GM12878 (cell line): ENCODE results near the gene CORO2B. TPM values are rescaled to one million over a fixed set of nuclear protein-coding genes. Genes with fewer than 3 reads are reported as not detected.
A peak's percentile ranks its signal among the peaks of the same experiment; 100 is the strongest.

Source experiments
- ATAC-seq: fragments of 200-7000 bp; cut with Tn5 transposase; 3 replicates; pipeline ENCODE4 v1.9.1; 2020; ENCODE audit warnings: mild to moderate bottlenecking, moderate library complexity
- BruUV-seq: library from RNA; stranded (reverse); fragments of 400-500 nt; replicated peaks from 2 replicates; lab custom pipeline; 2021; lab: Mats Ljungman, UMichigan
- CTCF ChIA-PET: fragments of 300-600 bp; sonication (Branson Sonifier 250); formaldehyde crosslinking; extraction: SDS; loops from one replicate; lab custom pipeline; 2021; ENCODE audit warnings: inconsistent platforms; lab: Yijun Ruan, JAX
- POLR2A ChIA-PET: fragments of 350-600 bp; formaldehyde crosslinking; extraction: SDS; loops from one replicate; lab custom pipeline; 2021; ENCODE audit warnings: inconsistent platforms; lab: Charles Lee
- RAD21 ChIA-PET: fragments of 300-600 bp; sonication (Branson Sonifier 250); formaldehyde crosslinking; loops from one replicate; lab custom pipeline; 2023; ENCODE audit warnings: antibody characterized with exemption; ENCODE audit not compliant: unreplicated experiment; lab: Charles Lee
- SMC1A ChIA-PET: fragments of 300-600 bp; sonication (Branson Sonifier 250); formaldehyde crosslinking; loops from one replicate; lab custom pipeline; 2023; ENCODE audit not compliant: unreplicated experiment, uncharacterized antibody; lab: Charles Lee
- DNase-seq: peaks from one replicate; pipeline ENCODE4 v3.0.0-alpha.2; 2011; ENCODE audit warnings: low read depth, low spot score
- FAIRE-seq: peaks from 3 replicates; lab custom pipeline; 2011; peaks lifted over from hg19 to GRCh38; lab: Jason Lieb, UNC
- H2AFZ ChIP-seq: 2 replicates; pipeline ENCODE4 v1.6.0; 2011; ENCODE audit warnings: low read depth, low read length, control low read depth; ENCODE audit not compliant: control insufficient read depth
- H3K27ac ChIP-seq: 2 replicates; pipeline ENCODE4 v1.5.1; 2011; ENCODE audit warnings: control low read depth; ENCODE audit not compliant: control insufficient read depth, insufficient read depth
- H3K27me3 ChIP-seq, 2 experiments: replicated peaks in 1 of 2; 2 replicates each; pipeline versions ENCODE4 v1.6.0 to v1.6.1; 2011; ENCODE audit warnings: low read length in 1 of 2; ENCODE audit not compliant: control insufficient read depth in 2 of 2, insufficient read depth in 2 of 2
- H3K36me3 ChIP-seq, 2 experiments: 2 replicates each; pipeline ENCODE4 v1.5.1; 2011; ENCODE audit warnings: low read length in 1 of 2; ENCODE audit not compliant: control insufficient read depth in 2 of 2, insufficient read depth in 2 of 2
- H3K4me1 ChIP-seq: 2 replicates; pipeline ENCODE4 v1.6.1; 2011; ENCODE audit warnings: mild to moderate bottlenecking, low read length, moderate library complexity, mixed read lengths; ENCODE audit not compliant: control insufficient read depth, insufficient read depth
- H3K4me2 ChIP-seq: 2 replicates; pipeline ENCODE4 v1.6.0; 2011; ENCODE audit warnings: control low read depth; ENCODE audit not compliant: control insufficient read depth, insufficient read depth
- H3K4me3 ChIP-seq: fragments of 200-600 bp; sonication (generic); 2 replicates; pipeline ENCODE4 v1.5.1; 2016
- H3K79me2 ChIP-seq: 2 replicates; pipeline ENCODE4 v1.6.0; 2011; ENCODE audit warnings: low read length; ENCODE audit not compliant: control insufficient read depth, insufficient read depth
- H3K9ac ChIP-seq: 2 replicates; pipeline ENCODE4 v1.8.0; 2011; ENCODE audit warnings: low read length, control low read depth, mixed read lengths; ENCODE audit not compliant: control insufficient read depth, insufficient read depth
- H3K9me3 ChIP-seq: replicated peaks from 3 replicates; pipeline ENCODE4 v1.5.1; 2011; ENCODE audit warnings: mild to moderate bottlenecking, low read length; ENCODE audit not compliant: control insufficient read depth, insufficient read depth
- H4K20me1 ChIP-seq: 2 replicates; pipeline ENCODE4 v1.6.0; 2011; ENCODE audit not compliant: control insufficient read depth, insufficient read depth
- BRCA1 ChIP-seq: IDR thresholded peaks from 2 replicates; pipeline ENCODE4 v1.6.1; 2011; ENCODE audit warnings: low read depth, low read length, improper control_type of control experiment
- FOS ChIP-seq: IDR thresholded peaks from 3 replicates; pipeline ENCODE4 v1.6.1; 2011; ENCODE audit warnings: borderline replicate concordance; ENCODE audit not compliant: insufficient read length; ENCODE audit errors: extremely low read depth
- NFXL1 ChIP-seq: fragments of 450-650 bp; IDR thresholded peaks from 2 replicates; pipeline ENCODE4 v1.6.1; 2017; ENCODE audit warnings: antibody characterized with exemption, mild to moderate bottlenecking, borderline replicate concordance
- NFYA ChIP-seq: IDR thresholded peaks from 2 replicates; pipeline ENCODE4 v1.6.1; 2011; ENCODE audit warnings: low read depth, mild to moderate bottlenecking, low read length, improper control_type of control experiment, borderline replicate concordance
- NR2C2 ChIP-seq: IDR thresholded peaks from 2 replicates; pipeline ENCODE4 v1.6.1; 2011; ENCODE audit warnings: borderline replicate concordance, low read depth; ENCODE audit not compliant: control insufficient read depth, insufficient read length
- RELB ChIP-seq: fragments of 450-650 bp; IDR thresholded peaks from 2 replicates; pipeline ENCODE4 v1.6.1; 2017; ENCODE audit warnings: low read depth, mild to moderate bottlenecking, moderate library complexity
- SMARCA5 ChIP-seq: fragments of 450-650 bp; IDR thresholded peaks from 2 replicates; pipeline ENCODE4 v1.6.1; 2017; ENCODE audit warnings: mild to moderate bottlenecking
- SUZ12 ChIP-seq: fragments of 200-600 bp; sonication (generic); IDR thresholded peaks from one replicate; pipeline ENCODE4 v1.6.1; 2018; ENCODE audit warnings: antibody characterized with exemption, mild to moderate bottlenecking; ENCODE audit not compliant: unreplicated experiment
- YY1 ChIP-seq: IDR thresholded peaks from 2 replicates; pipeline ENCODE4 v1.6.1; 2011; ENCODE audit warnings: low read depth, mild to moderate bottlenecking, low read length
- ZBED1 ChIP-seq: IDR thresholded peaks from 2 replicates; pipeline ENCODE4 v1.6.1; 2016; ENCODE audit warnings: borderline replicate concordance
- ZNF384 ChIP-seq: IDR thresholded peaks from 2 replicates; pipeline ENCODE4 v1.6.1; 2012; ENCODE audit warnings: low read depth, mild to moderate bottlenecking, low read length, improper control_type of control experiment, borderline replicate concordance
- WGBS: methylation state at CpG from one replicate; pipeline ENCODE4 v1.1.6; 2016; ENCODE audit warnings: low lambda C conversion rate; ENCODE audit not compliant: insufficient replicate concordance, insufficient coverage; ENCODE audit errors: missing lambda C conversion rate; 5-methylcytosine and 5-hydroxymethylcytosine counted together
- in situ Hi-C: fragments of 300-500 bp; cut with MboI; formaldehyde crosslinking; loops from 9 replicates; pipeline ENCODE4 v1.14.3; 2018; ENCODE audit warnings: mixed read lengths
- intact Hi-C: fragments of 100-400 bp; cut with micrococcal nuclease; formaldehyde crosslinking; loops from one replicate; pipeline ENCODE4 v1.14.2; 2022; ENCODE audit not compliant: unreplicated experiment
- polyA plus RNA-seq, 11 experiments: library from polyadenylated mRNA; depleted of rRNA in 4 of 11; unstranded in 6 of 11; stranded (reverse) in 5 of 11; fragments of >200 nt; fragmentation: Nextera tagmentation in 4 of 11; fragmentation: Illumina TruSeq in 1 of 11; extraction: Ambion mirVana in 4 of 11; extraction: Trizol in 1 of 11; gene quantifications; 1 replicate in 1 of 11; 2 replicates in 10 of 11; pipeline versions ENCODE4 v1.2.1 to v1.2.3, GENCODE V29; 2011 to 2016; ENCODE audit warnings: inconsistent platforms in 2 of 11, missing spikeins in 2 of 11, low read depth in 1 of 11
- total RNA-seq, 4 experiments: library from RNA; depleted of rRNA in 3 of 4; stranded (reverse); fragments of >200 nt in 3 of 4; fragmentation: Illumina TruSeq in 1 of 4; extraction: Trizol in 1 of 4; gene quantifications; 2 replicates each; pipeline versions ENCODE4 v1.2.1 to v1.2.3, GENCODE V29; 2013 to 2021

CORO2B gene
- total and polyA plus RNA-seq, 10 of the 15 experiments (the other 5 are each of a cell fraction or from before 2014, with no cell fraction given) = 0.05 to 0.73 (median 0.13) TPM; not detected in 4

- Histone ChIP-seq H2AFZ (no peak overlapping the region), H3K4me3 (no peak overlapping the region), H3K79me2 (no peaks in the 10 kb centered on the region), H3K4me1 (no peaks in the 10 kb centered on the region), H3K9ac (no peak overlapping the region), H3K27ac (no peak overlapping the region)
- FAIRE-seq = no peak
- ChIA-PET POLR2A (no interaction called here), RAD21 (interaction anchor here (0.8 to 5.4 kb wide), 5 partner anchors 25 to 375 kb away, joined by 3 to 21 read pairs (median 7); no protein-coding TSS in a partner anchor)
- no peak for ATAC-seq
- TF ChIP-seq NFXL1 (no peak), ZNF384 (no peak), SMARCA5 (no peak), SUZ12 (no peak)
- TF ChIP-seq, all 136 proteins: peak for 0
- intact Hi-C loops = loop anchor here (2.0 to 5.0 kb wide), 2 partner anchors 243 to 325 kb away; no protein-coding TSS in a partner anchor
- H3K27me3 ChIP-seq = no peaks in the 10 kb centered on the region
- no peak overlapping the region for H3K4me2 ChIP-seq
- in situ Hi-C loops = loop anchor here (5.0 kb wide), 1 partner anchor 327 kb away; no protein-coding TSS in a partner anchor
- no peaks in the 10 kb centered on the region for H3K9me3 ChIP-seq
- WGBS = 44% methylated on average over 9 of the region's 9 CpGs
- no peak for DNase-seq
- SMC1A ChIA-PET = interaction anchor here (0.7 to 3.7 kb wide), 14 partner anchors 10 to 668 kb away, joined by 3 to 21 read pairs (median 4); no protein-coding TSS in a partner anchor
- CTCF ChIA-PET = interaction anchor here (0.7 to 6.4 kb wide), 38 partner anchors 8 to 1622 kb away, joined by 3 to 75 read pairs (median 4); no protein-coding TSS in a partner anchor
- H3K36me3 ChIP-seq = no peaks in the 10 kb centered on the region
- no TSS peak for BruUV-seq
- no peaks in the 10 kb centered on the region for H4K20me1 ChIP-seq
These were observed 28.8 kb upstream of the CORO2B start for GRCh38 chr15:68550004-68550403.

GRCh38 chr15:68550498-68551295, 28.1 kb upstream of the CORO2B start:
- in situ Hi-C loops (loop anchor here (5.0 kb wide), 1 partner anchor 327 kb away; no protein-coding TSS in a partner anchor), intact Hi-C loops (loop anchor here (2.0 to 5.0 kb wide), 2 partner anchors 243 to 324 kb away; no protein-coding TSS in a partner anchor)
- H3K4me3 ChIP-seq = no peak overlapping the region
- H3K36me3 ChIP-seq = no peaks in the 10 kb centered on the region
- DNase-seq (no peak), ATAC-seq (peak; percentile 59), FAIRE-seq (peak; percentile 88)
- ChIA-PET SMC1A (interaction anchor here (0.7 to 3.7 kb wide), 10 partner anchors 10 to 668 kb away, joined by 3 to 21 read pairs (median 4); no protein-coding TSS in a partner anchor), CTCF (interaction anchor here (0.7 to 6.4 kb wide), 33 partner anchors 7 to 1621 kb away, joined by 3 to 75 read pairs (median 5); no protein-coding TSS in a partner anchor), POLR2A (no interaction called here), RAD21 (interaction anchor here (0.8 to 5.4 kb wide), 5 partner anchors 26 to 374 kb away, joined by 3 to 21 read pairs (median 7); no protein-coding TSS in a partner anchor)
- no TSS peak for BruUV-seq
- H3K4me2 ChIP-seq = no peak overlapping the region
- no peaks in the 10 kb centered on the region for H3K79me2 ChIP-seq
- no peaks in the 10 kb centered on the region for H3K9me3 ChIP-seq
- 17% methylated on average over 20 of the region's 20 CpGs for WGBS
- no peaks in the 10 kb centered on the region for H3K27me3 ChIP-seq
- H2AFZ ChIP-seq = no peak overlapping the region
- H4K20me1 ChIP-seq = no peaks in the 10 kb centered on the region
- H3K4me1 ChIP-seq = no peaks in the 10 kb centered on the region
- H3K27ac ChIP-seq = no peak overlapping the region
- H3K9ac ChIP-seq = no peak overlapping the region
- 0 out of 2 replicates have a peak, but pooled peaks have one; percentile 21 for TF ChIP-seq YY1
- no peak for TF ChIP-seq BRCA1
- TF ChIP-seq RELB = no peak
- no peak for TF ChIP-seq ZBED1
- no peak for TF ChIP-seq NR2C2
- no peak for TF ChIP-seq FOS
- TF ChIP-seq NFYA = no peak
